Neural cell (in vitro differentiated cells): ENCODE measurements around the gene HOGA1. TPM values are rescaled to one million over a fixed set of nuclear protein-coding genes. Genes with fewer than 3 reads are reported as not detected.
"Not testable (repeated sequence)": the region's sequence is repeated elsewhere in the genome, so short reads cannot be mapped to it uniquely, and the experiment has no call there.

Experiments
- H2AFZ ChIP-seq: fragments of 200-600, 300-800 bp; sonication (generic), shearing (Covaris generic); 2 replicates; pipeline ENCODE4 v1.6.0; 2014; ENCODE audit warnings: low read depth, mild to moderate bottlenecking, antibody characterized with exemption, low read length, moderate library complexity
- H3F3A ChIP-seq: fragments of 200-600 bp; shearing (Covaris generic); 2 replicates; pipeline ENCODE4 v1.6.1; 2016; ENCODE audit warnings: mild to moderate bottlenecking, moderate library complexity, mixed read lengths, antibody characterized with exemption, low read length; ENCODE audit not compliant: insufficient read depth, poor library complexity, severe bottlenecking
- H3K27ac ChIP-seq: fragments of 200-600, 300-800 bp; sonication (generic), shearing (Covaris generic); 2 replicates; pipeline ENCODE4 v1.5.1; 2014; ENCODE audit warnings: mild to moderate bottlenecking, low read length, moderate library complexity
- H3K27me3 ChIP-seq: fragments of 300-800, 200-600 bp; sonication (generic), shearing (Covaris generic); 2 replicates; pipeline ENCODE4 v1.6.0; 2014; ENCODE audit warnings: mild to moderate bottlenecking, low read depth, low read length, moderate library complexity; ENCODE audit not compliant: insufficient read depth
- H3K36me3 ChIP-seq: fragments of 300-800, 200-600 bp; sonication (generic), shearing (Covaris generic); 2 replicates; pipeline ENCODE4 v1.5.1; 2014; ENCODE audit warnings: mild to moderate bottlenecking, antibody characterized with exemption, low read length, moderate library complexity; ENCODE audit not compliant: insufficient read depth
- H3K4me2 ChIP-seq: fragments of 300-800, 200-600 bp; sonication (generic), shearing (Covaris generic); 2 replicates; pipeline ENCODE4 v1.6.0; 2014; ENCODE audit warnings: mild to moderate bottlenecking, low read length
- H3K4me3 ChIP-seq: fragments of 300-800, 200-600 bp; sonication (generic), shearing (Covaris generic); 2 replicates; pipeline ENCODE4 v1.5.1; 2014; ENCODE audit warnings: mild to moderate bottlenecking, low read length, moderate library complexity
- H3K79me2 ChIP-seq: fragments of 200-600 bp; shearing (Covaris generic); replicated peaks from 2 replicates; pipeline ENCODE4 v1.6.0; 2014; ENCODE audit warnings: mild to moderate bottlenecking, low read length, moderate library complexity; ENCODE audit not compliant: insufficient read depth
- H3K9ac ChIP-seq: fragments of 300-800, 200-600 bp; sonication (generic), shearing (Covaris generic); 2 replicates; pipeline ENCODE4 v1.6.1; 2016; ENCODE audit warnings: mild to moderate bottlenecking, low read length, mixed read lengths
- H3K9me2 ChIP-seq: fragments of 200-600 bp; shearing (Covaris generic); 2 replicates; pipeline ENCODE4 v1.6.1; 2016; ENCODE audit warnings: mild to moderate bottlenecking, low read length, mixed read lengths; ENCODE audit not compliant: insufficient read depth
- H3K9me3 ChIP-seq: fragments of 200-600, 300-800 bp; sonication (generic), shearing (Covaris generic); 2 replicates; pipeline ENCODE4 v1.6.1; 2016; ENCODE audit warnings: mild to moderate bottlenecking, mixed run types, low read length, moderate library complexity, mixed read lengths
- H4K20me1 ChIP-seq: fragments of 200-600 bp; shearing (Covaris generic); 2 replicates; pipeline ENCODE4 v1.6.1; 2016; ENCODE audit warnings: mild to moderate bottlenecking, mixed run types; ENCODE audit not compliant: insufficient read depth
- CTCF ChIP-seq: fragments of 450-650 bp; IDR thresholded peaks from 2 replicates; pipeline ENCODE4 v1.5.1; 2014; ENCODE audit warnings: antibody characterized with exemption, mild to moderate bottlenecking, moderate library complexity; ENCODE audit not compliant: poor library complexity, severe bottlenecking
- EP300 ChIP-seq: fragments of 450-650 bp; conservative IDR thresholded peaks from 2 replicates; pipeline ENCODE4 v1.6.1; 2014; ENCODE audit warnings: antibody characterized with exemption, mild to moderate bottlenecking, moderate library complexity; ENCODE audit not compliant: poor library complexity, severe bottlenecking
- EZH2 ChIP-seq: fragments of 200-600, 300-800 bp; shearing (Covaris generic), sonication (generic); IDR thresholded peaks from 2 replicates; pipeline ENCODE4 v1.6.1; 2014; ENCODE audit warnings: antibody characterized with exemption, low read length, borderline replicate concordance, mild to moderate bottlenecking; ENCODE audit not compliant: insufficient read depth, poor library complexity, severe bottlenecking
- MXI1 ChIP-seq: fragments of 450-650 bp; conservative IDR thresholded peaks from 2 replicates; pipeline ENCODE4 v1.6.1; 2014; ENCODE audit warnings: antibody characterized with exemption, mild to moderate bottlenecking; ENCODE audit not compliant: poor library complexity, severe bottlenecking
- POLR2AphosphoS5 ChIP-seq: IDR thresholded peaks from 2 replicates; pipeline ENCODE4 v1.6.1; 2012
- RAD21 ChIP-seq: fragments of 450-650 bp; conservative IDR thresholded peaks from 2 replicates; pipeline ENCODE4 v1.6.1; 2014; ENCODE audit warnings: antibody characterized with exemption, mild to moderate bottlenecking, moderate library complexity
- SMC3 ChIP-seq: fragments of 450-650 bp; conservative IDR thresholded peaks from 2 replicates; pipeline ENCODE4 v1.6.1; 2014; ENCODE audit warnings: antibody characterized with exemption, mild to moderate bottlenecking, moderate library complexity; ENCODE audit not compliant: poor library complexity
- TAF1 ChIP-seq: IDR thresholded peaks from 2 replicates; pipeline ENCODE4 v1.6.1; 2012; ENCODE audit warnings: low read depth
- polyA plus RNA-seq: library from polyadenylated mRNA; depleted of rRNA; stranded (reverse); fragments of >200 nt; gene quantifications from 2 replicates; pipeline ENCODE4 v1.2.3, GENCODE V29; 2014
- TF ChIP-seq, protein P1 (sequence below): IDR thresholded peaks from 2 replicates; pipeline ENCODE4 v1.6.1; 2012; ENCODE audit warnings: borderline replicate concordance

Gene HOGA1
- polyA plus RNA-seq, 1 donor from 2014 or later: not detected

DNA sequence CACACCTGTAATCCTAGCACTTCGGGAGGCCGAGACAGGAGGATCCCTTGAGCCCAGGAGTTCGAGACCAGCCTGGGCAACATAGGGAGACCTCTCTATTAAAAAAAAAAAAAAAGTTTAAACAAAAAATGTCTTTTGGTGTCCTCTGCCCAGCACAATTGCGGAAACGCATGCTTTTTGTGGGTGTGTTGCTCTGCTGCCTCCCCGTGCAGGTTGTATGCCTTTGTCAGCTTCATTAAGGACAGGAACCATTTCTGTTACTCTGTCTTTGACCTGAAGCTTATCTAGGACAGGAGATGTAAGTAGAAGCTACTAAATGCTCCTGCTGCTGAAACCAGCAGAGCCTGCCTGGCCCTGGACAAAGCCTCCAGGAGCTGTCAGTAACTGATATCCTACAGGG lies 32.9 kb upstream of the HOGA1 start:
- no peak overlapping the region for H2AFZ ChIP-seq
- H3K9ac ChIP-seq: no peak overlapping the region
- no peak overlapping the region for H3K4me2 ChIP-seq
- no peaks in the 10 kb centered on the region for H3F3A ChIP-seq
- no peaks in the 10 kb centered on the region for H3K9me2 ChIP-seq
- no peaks in the 10 kb centered on the region for H4K20me1 ChIP-seq
- H3K27me3 ChIP-seq: no peaks in the 10 kb centered on the region
- H3K4me3 ChIP-seq: no peak overlapping the region
- H3K27ac ChIP-seq: no peak overlapping the region
- TF ChIP-seq MXI1: no peak
- TF ChIP-seq POLR2AphosphoS5: no peak
- no peak for TF ChIP-seq CTCF
- TF ChIP-seq SMC3: no peak
- TF ChIP-seq EP300: no peak
- no peak for TF ChIP-seq RAD21
- TF ChIP-seq, protein P1, sequence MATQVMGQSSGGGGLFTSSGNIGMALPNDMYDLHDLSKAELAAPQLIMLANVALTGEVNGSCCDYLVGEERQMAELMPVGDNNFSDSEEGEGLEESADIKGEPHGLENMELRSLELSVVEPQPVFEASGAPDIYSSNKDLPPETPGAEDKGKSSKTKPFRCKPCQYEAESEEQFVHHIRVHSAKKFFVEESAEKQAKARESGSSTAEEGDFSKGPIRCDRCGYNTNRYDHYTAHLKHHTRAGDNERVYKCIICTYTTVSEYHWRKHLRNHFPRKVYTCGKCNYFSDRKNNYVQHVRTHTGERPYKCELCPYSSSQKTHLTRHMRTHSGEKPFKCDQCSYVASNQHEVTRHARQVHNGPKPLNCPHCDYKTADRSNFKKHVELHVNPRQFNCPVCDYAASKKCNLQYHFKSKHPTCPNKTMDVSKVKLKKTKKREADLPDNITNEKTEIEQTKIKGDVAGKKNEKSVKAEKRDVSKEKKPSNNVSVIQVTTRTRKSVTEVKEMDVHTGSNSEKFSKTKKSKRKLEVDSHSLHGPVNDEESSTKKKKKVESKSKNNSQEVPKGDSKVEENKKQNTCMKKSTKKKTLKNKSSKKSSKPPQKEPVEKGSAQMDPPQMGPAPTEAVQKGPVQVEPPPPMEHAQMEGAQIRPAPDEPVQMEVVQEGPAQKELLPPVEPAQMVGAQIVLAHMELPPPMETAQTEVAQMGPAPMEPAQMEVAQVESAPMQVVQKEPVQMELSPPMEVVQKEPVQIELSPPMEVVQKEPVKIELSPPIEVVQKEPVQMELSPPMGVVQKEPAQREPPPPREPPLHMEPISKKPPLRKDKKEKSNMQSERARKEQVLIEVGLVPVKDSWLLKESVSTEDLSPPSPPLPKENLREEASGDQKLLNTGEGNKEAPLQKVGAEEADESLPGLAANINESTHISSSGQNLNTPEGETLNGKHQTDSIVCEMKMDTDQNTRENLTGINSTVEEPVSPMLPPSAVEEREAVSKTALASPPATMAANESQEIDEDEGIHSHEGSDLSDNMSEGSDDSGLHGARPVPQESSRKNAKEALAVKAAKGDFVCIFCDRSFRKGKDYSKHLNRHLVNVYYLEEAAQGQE: no peak
- TF ChIP-seq TAF1: no peak
- H3K9me3 ChIP-seq: no peaks in the 10 kb centered on the region
- H3K36me3 ChIP-seq: no peaks in the 10 kb centered on the region
- H3K79me2 ChIP-seq: no peaks in the 10 kb centered on the region

DNA sequence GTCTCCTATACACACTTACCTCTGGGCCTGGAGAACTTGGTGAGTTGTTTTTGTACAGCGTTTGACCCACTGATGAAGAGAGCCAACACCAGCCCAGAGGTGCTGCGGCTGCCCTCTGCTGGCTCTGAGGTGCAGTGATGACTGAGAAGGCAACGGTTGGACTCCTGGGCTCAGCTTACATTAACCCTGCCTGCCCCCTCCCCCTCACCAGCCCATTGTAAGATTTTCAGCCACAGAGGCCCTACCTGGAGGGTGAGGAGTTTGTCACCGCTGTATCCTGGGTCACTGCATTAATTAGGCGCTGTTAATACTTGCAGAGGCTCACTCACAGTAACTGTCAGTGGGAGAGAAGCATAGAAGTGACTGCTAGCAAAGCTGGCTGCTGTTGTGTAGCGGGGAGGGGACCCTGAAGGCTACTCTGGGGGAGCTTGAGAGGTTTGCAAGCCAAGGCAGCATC lies 30.6 kb upstream of the HOGA1 start:
- H3K4me3 ChIP-seq: no peak overlapping the region
- no peak overlapping the region for H3K4me2 ChIP-seq

GRCh38 chr10:97554336-97554735 lies 29.9 kb upstream of the HOGA1 start:
- not testable (repeated sequence) for H3K4me3 ChIP-seq, H3K9ac ChIP-seq, H3K27ac ChIP-seq, H3K9me3 ChIP-seq, H3K79me2 ChIP-seq, H4K20me1 ChIP-seq, H3K4me2 ChIP-seq, H2AFZ ChIP-seq, H3K9me2 ChIP-seq, H3K27me3 ChIP-seq, H3K36me3 ChIP-seq, H3F3A ChIP-seq

More for the DNA sequence above, 30.6 kb upstream of the HOGA1 start:
- Histone ChIP-seq H3K27me3 (no peaks in the 10 kb centered on the region), H3K27ac (no peak overlapping the region), H2AFZ (no peak overlapping the region), H3K9me3 (no peaks in the 10 kb centered on the region), H3K9me2 (no peaks in the 10 kb centered on the region), H3K9ac (no peak overlapping the region), H4K20me1 (no peaks in the 10 kb centered on the region), H3K36me3 (no peaks in the 10 kb centered on the region), H3K79me2 (no peaks in the 10 kb centered on the region), H3F3A (no peaks in the 10 kb centered on the region)
- TF ChIP-seq CTCF (peak; percentile 82), SMC3 (peak; percentile 89), EZH2 (no peak), TAF1 (no peak), EP300 (no peak), RAD21 (peak; percentile 79), MXI1 (no peak)

DNA sequence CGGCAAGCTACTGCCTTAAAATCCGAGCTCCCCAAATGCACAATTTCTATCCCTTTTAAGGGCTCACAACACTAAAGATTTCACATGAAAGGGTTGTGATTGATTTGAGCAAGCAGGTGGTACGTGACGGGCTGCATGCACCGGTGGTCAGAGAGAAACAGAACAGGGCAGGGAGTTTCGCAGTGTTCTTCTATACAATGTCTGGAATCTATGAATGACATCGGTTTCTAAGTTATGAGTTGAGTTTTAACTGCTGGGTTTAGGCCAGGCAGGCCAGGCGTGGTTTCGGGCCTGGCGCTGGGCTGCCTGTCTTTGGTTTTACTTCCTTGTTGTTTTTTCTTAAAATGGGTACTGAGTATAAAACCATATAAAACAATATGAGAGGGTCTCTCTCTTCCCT lies 28.6 kb upstream of the HOGA1 start:
- H4K20me1 ChIP-seq, H3K4me2 ChIP-seq, H3K4me3 ChIP-seq, H3K9ac ChIP-seq, H3K9me3 ChIP-seq, H3F3A ChIP-seq, H3K9me2 ChIP-seq, H3K27me3 ChIP-seq, H3K79me2 ChIP-seq, H3K27ac ChIP-seq, H3K36me3 ChIP-seq, H2AFZ ChIP-seq: not testable (repeated sequence)
